Bronchial epithelial cell (primary cell): ENCODE data around the gene CTDNEP1. TPM values are rescaled to one million over a fixed set of nuclear protein-coding genes. Genes with fewer than 3 reads are reported as not detected.

Source experiments
- DNase-seq: peaks from one replicate; pipeline ENCODE4 v3.0.0-alpha.2; 2010; ENCODE audit warnings: low read depth
- FAIRE-seq: peaks from 2 replicates; lab custom pipeline; 2011; peaks lifted over from hg19 to GRCh38; lab: Jason Lieb, UNC
- H3K27me3 ChIP-seq: 2 replicates; pipeline ENCODE4 v1.5.1; 2011; ENCODE audit warnings: low read length; ENCODE audit not compliant: control insufficient read depth, insufficient read depth
- H3K36me3 ChIP-seq: 2 replicates; pipeline ENCODE4 v1.5.1; 2011; ENCODE audit warnings: low read length; ENCODE audit not compliant: control insufficient read depth, insufficient read depth
- H3K4me3 ChIP-seq: 2 replicates; pipeline ENCODE4 v1.5.1; 2011; ENCODE audit warnings: mild to moderate bottlenecking, low read depth, low read length, control low read depth
- total RNA-seq: library from RNA; depleted of rRNA; stranded (reverse); fragments of >200 nt; gene quantifications from 2 replicates; pipeline ENCODE4 v1.2.1, GENCODE V29; 2014
- TF ChIP-seq, protein P1 (sequence below): IDR thresholded peaks from 2 replicates; pipeline ENCODE4 v1.5.1; 2011; ENCODE audit warnings: mild to moderate bottlenecking, moderate library complexity, low read length, control low read depth, inconsistent platforms; ENCODE audit not compliant: insufficient read depth, severe bottlenecking

CTDNEP1 gene
- total RNA-seq, 1 donor from 2014 or later, result 17.6 TPM

- no peak for DNase-seq
- no peak for FAIRE-seq
- H3K36me3 ChIP-seq, result peaks cover 17% of the 10 kb centered on the region
- H3K27me3 ChIP-seq, result no peaks in the 10 kb centered on the region
- H3K4me3 ChIP-seq, result peak overlapping the region; percentile 74
- TF ChIP-seq, protein P1, sequence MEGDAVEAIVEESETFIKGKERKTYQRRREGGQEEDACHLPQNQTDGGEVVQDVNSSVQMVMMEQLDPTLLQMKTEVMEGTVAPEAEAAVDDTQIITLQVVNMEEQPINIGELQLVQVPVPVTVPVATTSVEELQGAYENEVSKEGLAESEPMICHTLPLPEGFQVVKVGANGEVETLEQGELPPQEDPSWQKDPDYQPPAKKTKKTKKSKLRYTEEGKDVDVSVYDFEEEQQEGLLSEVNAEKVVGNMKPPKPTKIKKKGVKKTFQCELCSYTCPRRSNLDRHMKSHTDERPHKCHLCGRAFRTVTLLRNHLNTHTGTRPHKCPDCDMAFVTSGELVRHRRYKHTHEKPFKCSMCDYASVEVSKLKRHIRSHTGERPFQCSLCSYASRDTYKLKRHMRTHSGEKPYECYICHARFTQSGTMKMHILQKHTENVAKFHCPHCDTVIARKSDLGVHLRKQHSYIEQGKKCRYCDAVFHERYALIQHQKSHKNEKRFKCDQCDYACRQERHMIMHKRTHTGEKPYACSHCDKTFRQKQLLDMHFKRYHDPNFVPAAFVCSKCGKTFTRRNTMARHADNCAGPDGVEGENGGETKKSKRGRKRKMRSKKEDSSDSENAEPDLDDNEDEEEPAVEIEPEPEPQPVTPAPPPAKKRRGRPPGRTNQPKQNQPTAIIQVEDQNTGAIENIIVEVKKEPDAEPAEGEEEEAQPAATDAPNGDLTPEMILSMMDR, result no peak
Measured at GRCh38 chr17:7237761-7238419, 13.6 kb downstream of the CTDNEP1 start.

GRCh38 chr17:7237266-7237760, 14.2 kb downstream of the CTDNEP1 start:
- TF ChIP-seq, protein P1, result no peak
- Histone ChIP-seq H3K36me3 (peaks cover 17% of the 10 kb centered on the region), H3K27me3 (no peaks in the 10 kb centered on the region), H3K4me3 (peak overlapping the region; percentile 74)
- FAIRE-seq (no peak), DNase-seq (no peak)

DNA sequence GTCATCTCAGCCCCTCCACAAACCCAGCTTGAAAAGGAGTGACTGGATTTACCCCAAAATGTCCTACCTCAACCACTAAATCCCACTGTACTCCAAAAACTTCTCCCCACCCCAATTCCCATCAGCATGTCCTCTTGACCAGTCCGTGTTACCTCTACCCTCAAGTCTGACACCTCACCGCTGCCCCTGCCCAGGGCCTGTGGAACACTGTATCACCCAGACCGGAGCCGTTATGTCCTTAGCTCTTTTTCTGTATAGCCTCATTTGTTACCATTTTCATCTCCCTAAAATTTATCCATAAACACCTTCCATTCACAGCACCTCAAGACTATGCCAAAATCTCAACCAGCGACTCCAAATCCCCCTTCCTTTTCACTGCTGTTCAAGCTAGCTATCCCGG, 14.7 kb downstream of the CTDNEP1 start:
- Histone ChIP-seq H3K4me3 (no peak overlapping the region), H3K36me3 (peaks cover 17% of the 10 kb centered on the region), H3K27me3 (no peaks in the 10 kb centered on the region)
- TF ChIP-seq, protein P1, result no peak
- FAIRE-seq, result no peak
- DNase-seq, result no peak

DNA sequence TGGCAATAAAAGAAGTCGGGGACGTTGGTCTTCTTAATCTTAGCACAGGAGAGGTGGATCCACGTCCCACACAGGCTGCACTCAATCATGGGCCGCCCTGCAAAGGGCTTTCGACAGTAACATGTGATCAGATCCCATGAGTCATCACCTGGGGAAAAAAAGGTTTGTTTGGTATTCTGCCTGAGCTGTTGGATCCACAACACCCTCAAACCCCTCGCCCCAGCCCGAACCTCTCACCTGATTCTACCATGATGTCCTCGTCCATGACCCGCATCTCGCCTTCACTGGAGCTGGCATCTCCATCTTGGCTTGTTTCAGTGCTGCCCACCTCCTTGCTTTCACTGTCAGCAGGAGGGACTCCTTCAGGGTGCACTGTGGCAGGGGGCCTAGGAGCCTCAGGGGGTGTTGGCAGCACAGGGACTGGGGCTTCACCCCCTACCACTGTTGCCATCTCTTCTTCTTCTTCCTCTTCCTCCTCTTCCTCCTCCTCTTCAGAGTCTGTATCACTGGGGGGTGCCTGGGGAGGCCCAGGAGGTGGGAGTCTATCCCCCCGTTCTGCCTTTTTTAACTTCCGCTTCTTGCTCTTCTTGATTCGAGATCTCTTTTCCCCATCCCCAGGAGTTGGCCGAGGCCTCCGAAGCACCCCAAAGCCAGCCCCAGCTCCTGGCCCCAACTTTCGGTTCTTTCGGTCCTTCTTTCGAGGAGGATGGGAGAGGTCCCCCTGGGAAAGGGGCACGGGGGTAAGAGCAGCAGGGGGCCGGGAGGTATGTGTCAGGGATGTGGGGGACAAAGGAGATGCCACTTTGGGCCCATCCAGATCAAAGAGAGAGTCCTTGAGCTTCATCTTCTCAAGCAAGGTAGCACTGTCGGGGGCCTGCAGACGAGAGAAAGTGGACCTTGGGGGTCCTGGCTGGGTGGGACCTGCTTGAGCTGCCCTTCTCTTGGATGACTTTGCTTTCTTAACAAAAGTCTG, 15.6 kb downstream of the CTDNEP1 start:
- peak; percentile 55 for DNase-seq
- TF ChIP-seq, protein P1, result no peak
- Histone ChIP-seq H3K4me3 (no peak overlapping the region), H3K36me3 (peaks cover 15% of the 10 kb centered on the region), H3K27me3 (no peaks in the 10 kb centered on the region)
- FAIRE-seq, result no peak

DNA sequence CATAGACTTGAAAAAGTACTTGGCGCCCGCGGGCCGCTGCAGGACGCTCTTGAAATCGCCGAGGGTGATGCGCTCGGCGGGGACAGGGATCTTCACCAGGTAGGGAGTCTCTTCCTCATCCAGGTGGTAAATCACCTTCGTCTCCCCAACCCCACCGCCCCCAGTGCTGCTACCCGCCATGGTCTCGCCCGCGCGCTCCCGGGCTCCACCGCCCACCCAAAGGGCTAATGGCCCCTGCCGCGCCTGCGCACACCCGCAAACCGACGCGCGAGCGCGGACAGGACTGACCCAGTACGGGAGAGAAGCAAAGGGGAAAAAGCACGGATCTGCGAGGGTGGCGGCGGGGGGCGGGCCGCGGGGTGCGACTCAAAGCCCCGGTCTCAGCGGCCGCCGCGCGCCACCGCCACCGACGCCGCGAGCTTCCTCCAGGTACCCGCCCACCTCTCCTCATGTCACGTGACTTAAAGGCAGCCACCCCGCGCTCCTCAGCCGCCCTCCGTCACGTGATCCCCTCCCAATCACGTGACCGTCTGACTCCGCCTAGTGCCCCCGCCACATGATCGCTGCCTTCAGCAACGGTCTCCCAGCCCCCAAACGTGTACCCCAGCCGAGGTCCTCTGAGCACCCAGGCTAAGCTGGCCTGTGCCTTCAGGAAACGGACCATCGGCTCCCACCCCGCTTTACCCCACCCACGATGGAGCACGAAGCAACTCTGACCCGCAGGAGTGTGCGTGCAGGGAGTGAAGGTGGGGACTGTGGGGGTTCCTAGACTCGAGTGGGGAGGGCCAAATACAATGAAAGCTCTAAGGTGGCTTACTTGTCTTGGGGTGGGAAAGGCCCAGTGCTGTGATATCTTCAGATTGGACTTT, 17.2 kb downstream of the CTDNEP1 start, which contains the start of gene DVL2:
Gene DVL2 (minus strand): TSS at position 435 of the 869 bp plus-strand sequence. CDS start 255 bp downstream, at position 180.
- FAIRE-seq, result no peak
- H3K4me3 ChIP-seq, result peak within 1 kb of the TSS; percentile 85
- TF ChIP-seq, protein P1, result no peak
- H3K27me3 ChIP-seq, result no peaks in the 10 kb centered on the region
- peaks cover 16% of the 10 kb centered on the region for H3K36me3 ChIP-seq
- peak; percentile 83 for DNase-seq
